DMS79 (cell line): ENCODE measurements around the gene ESM1.

ENCODE experiments used
- DNase-seq: peaks from one replicate; lab custom pipeline; 2025; lab: John Stamatoyannopoulos, UW

Gene ESM1

GRCh38 chr5:54981928-54982327, 3.5 kb downstream of the ESM1 start:
- DNase-seq, result no peak

GRCh38 chr5:54975701-54976100, 9.7 kb downstream of the ESM1 start:
- DNase-seq, result no peak

- DNase-seq, result no peak
Observed at GRCh38 chr5:54969856-54970828, 15.3 kb downstream of the ESM1 start.

GRCh38 chr5:54969242-54969641, 16.2 kb downstream of the ESM1 start:
- no peak for DNase-seq

- DNase-seq, result no peak
Observed at GRCh38 chr5:54965806-54966205, 19.6 kb downstream of the ESM1 start.

GRCh38 chr5:54964405-54964804, 21.0 kb downstream of the ESM1 start:
- no peak for DNase-seq

GRCh38 chr5:54959673-54960418, 25.5 kb downstream of the ESM1 start:
- no peak for DNase-seq

- no peak for DNase-seq
Observed at GRCh38 chr5:54956922-54957321, 28.5 kb downstream of the ESM1 start.

- DNase-seq, result no peak
Observed at GRCh38 chr5:54947187-54947586, 38.2 kb downstream of the ESM1 start.

- DNase-seq, result no peak
Observed at GRCh38 chr5:54946306-54946819, 39.0 kb downstream of the ESM1 start.

GRCh38 chr5:54944364-54944763, 41.0 kb downstream of the ESM1 start:
- DNase-seq, result no peak

GRCh38 chr5:54942064-54942778, 43.2 kb downstream of the ESM1 start:
- DNase-seq, result no peak

- DNase-seq, result no peak
Observed at GRCh38 chr5:54936201-54936600, 49.2 kb downstream of the ESM1 start.

GRCh38 chr5:54932789-54933188, 52.6 kb downstream of the ESM1 start:
- DNase-seq, result no peak

- no peak for DNase-seq
Observed at GRCh38 chr5:54930736-54931135, 54.7 kb downstream of the ESM1 start.
